ENCODE results near the gene FKBP11. TPM values are rescaled to one million over a fixed set of nuclear protein-coding genes. Genes with fewer than 3 reads are reported as not detected.
"Not testable (repeated sequence)": the region's sequence is repeated elsewhere in the genome, so short reads cannot be mapped to it uniquely, and the experiment has no call there.

The FKBP11 gene
- total RNA-seq, 2 experiments from 2014 or later, result 56.8 to 63.8 TPM

- POLR2A ChIA-PET; intact Hi-C loops (cut with DNase I, micrococcal nuclease): not testable (repeated sequence)
Measured at GRCh38 chr12:48909698-48910097, 15.6 kb downstream of the FKBP11 start.

GRCh38 chr12:48907245-48907644 lies 18.0 kb downstream of the FKBP11 start:
- H3K4me3 Mint-ChIP-seq, result no peak overlapping the region
- peaks cover 5% of the 10 kb centered on the region for H3K4me1 Mint-ChIP-seq
- no peaks in the 10 kb centered on the region for H3K36me3 Mint-ChIP-seq (ENCODE audit: low read depth)
- no peaks in the 10 kb centered on the region for H3K9me3 Mint-ChIP-seq (ENCODE audit: low read depth)
- H3K27me3 Mint-ChIP-seq, result peaks cover 3% of the 10 kb centered on the region
- intact Hi-C loops (cut with DNase I, micrococcal nuclease), result no loop called here
- no peak overlapping the region for H3K27ac Mint-ChIP-seq
- CTCF ChIA-PET, result interaction anchor here (0.6 to 1.3 kb wide), 3 partner anchors 14 to 16 kb away, joined by 3 read pairs; no protein-coding TSS in a partner anchor
- DNase-seq (no peak), ATAC-seq (no peak)
- POLR2A ChIA-PET, result no interaction called here

More at GRCh38 chr12:48909698-48910097, 15.6 kb downstream of the FKBP11 start:
- H3K4me3 Mint-ChIP-seq; H3K27me3 Mint-ChIP-seq; H3K9me3 Mint-ChIP-seq (ENCODE audit: low read depth); H3K27ac Mint-ChIP-seq; H3K4me1 Mint-ChIP-seq; DNase-seq; ATAC-seq; H3K36me3 Mint-ChIP-seq (ENCODE audit: low read depth): not testable (repeated sequence)
- CTCF ChIA-PET, result interaction anchor here (0.8 kb wide), 1 partner anchor 44 kb away, joined by 4 read pairs; no protein-coding TSS in a partner anchor

GRCh38 chr12:48903982-48904411 lies 21.3 kb downstream of the FKBP11 start:
- Mint-ChIP-seq H3K27ac (no peak overlapping the region), H3K4me3 (peak overlapping the region; percentile 63), H3K4me1 (peaks cover 5% of the 10 kb centered on the region), H3K9me3 (ENCODE audit: low read depth) (no peaks in the 10 kb centered on the region), H3K36me3 (ENCODE audit: low read depth) (no peaks in the 10 kb centered on the region), H3K27me3 (peaks cover 3% of the 10 kb centered on the region)
- DNase-seq (peak; percentile 92), ATAC-seq (peak; percentile 94)
- CTCF ChIA-PET, result interaction anchor here (0.6 to 7.3 kb wide), 27 partner anchors 10 to 114 kb away, joined by 3 to 70 read pairs (median 5); partner anchors contain the start of genes DDN, DDX23, FKBP11 and PRKAG1
- POLR2A ChIA-PET, result interaction anchor here (1.0 kb wide), 2 partner anchors 18 to 21 kb away, joined by 4 read pairs; partner anchors contain the start of gene FKBP11
- intact Hi-C loops (cut with DNase I, micrococcal nuclease), result loop anchor here (1.0 to 5.0 kb wide), 5 partner anchors 32 to 152 kb away; partner anchors contain the start of gene WNT1 (in 2 of the 2)

- ChIA-PET POLR2A (interaction anchor here (1.0 kb wide), 2 partner anchors 19 to 21 kb away, joined by 4 read pairs; partner anchors contain the start of gene FKBP11), CTCF (interaction anchor here (0.7 to 7.3 kb wide), 28 partner anchors 10 to 233 kb away, joined by 3 to 70 read pairs (median 5); partner anchors contain the start of genes DDN, DDX23, FKBP11 and RHEBL1)
- Mint-ChIP-seq H3K9me3 (ENCODE audit: low read depth) (no peaks in the 10 kb centered on the region), H3K27me3 (peaks cover 3% of the 10 kb centered on the region), H3K4me1 (peaks cover 5% of the 10 kb centered on the region), H3K36me3 (ENCODE audit: low read depth) (no peaks in the 10 kb centered on the region), H3K4me3 (peak overlapping the region; percentile 59), H3K27ac (no peak overlapping the region)
- no peak for DNase-seq
- ATAC-seq, result no peak
- intact Hi-C loops (cut with DNase I, micrococcal nuclease), result loop anchor here (5.0 kb wide), 2 partner anchors 74 to 151 kb away; partner anchors contain the start of gene WNT1 (in 2 of the 2)
Measured at GRCh38 chr12:48903363-48903981, 21.8 kb downstream of the FKBP11 start.

GRCh38 chr12:48901278-48901677 lies 24.0 kb downstream of the FKBP11 start:
- no peaks in the 10 kb centered on the region for H3K9me3 Mint-ChIP-seq (ENCODE audit: low read depth)
- CTCF ChIA-PET, result interaction anchor here (0.7 to 7.3 kb wide), 12 partner anchors 11 to 87 kb away, joined by 3 to 70 read pairs (median 4); partner anchors contain the start of genes DDX23 and FKBP11
- intact Hi-C loops (cut with DNase I, micrococcal nuclease), result loop anchor here (5.0 kb wide), 2 partner anchors 76 to 149 kb away; partner anchors contain the start of gene WNT1 (in 2 of the 2)
- H3K27me3 Mint-ChIP-seq, result peaks cover 2% of the 10 kb centered on the region
- POLR2A ChIA-PET, result interaction anchor here (0.6 to 1.4 kb wide), 3 partner anchors 48 to 149 kb away, joined by 3 to 5 read pairs (median 3); partner anchors contain the start of gene ARF3
- no peak overlapping the region for H3K4me3 Mint-ChIP-seq
- no peaks in the 10 kb centered on the region for H3K36me3 Mint-ChIP-seq (ENCODE audit: low read depth)
- DNase-seq, result peak; percentile 15
- no peak overlapping the region for H3K27ac Mint-ChIP-seq
- peaks cover 5% of the 10 kb centered on the region for H3K4me1 Mint-ChIP-seq
- peak; percentile 79 for ATAC-seq

- Mint-ChIP-seq H3K36me3 (ENCODE audit: low read depth) (no peaks in the 10 kb centered on the region), H3K4me3 (no peak overlapping the region), H3K9me3 (ENCODE audit: low read depth) (no peaks in the 10 kb centered on the region), H3K4me1 (peaks cover 3% of the 10 kb centered on the region), H3K27me3 (peaks cover 2% of the 10 kb centered on the region), H3K27ac (no peak overlapping the region)
- ATAC-seq (no peak), DNase-seq (no peak)
- intact Hi-C loops (cut with DNase I, micrococcal nuclease), result loop anchor here (5.0 kb wide), 2 partner anchors 78 to 147 kb away; partner anchors contain the start of gene WNT1 (in 2 of the 2)
- CTCF ChIA-PET, result interaction anchor here (0.6 to 7.3 kb wide), 6 partner anchors 9 to 246 kb away, joined by 3 to 70 read pairs (median 16); partner anchors contain the start of genes DDX23 and FKBP11
- POLR2A ChIA-PET, result no interaction called here
Measured at GRCh38 chr12:48899651-48900050, 25.6 kb downstream of the FKBP11 start.

- no peak for ATAC-seq
- Mint-ChIP-seq H3K4me1 (peaks cover 4% of the 10 kb centered on the region), H3K27me3 (peaks cover 14% of the 10 kb centered on the region), H3K9me3 (ENCODE audit: low read depth) (no peaks in the 10 kb centered on the region), H3K36me3 (ENCODE audit: low read depth) (no peaks in the 10 kb centered on the region), H3K27ac (no peak overlapping the region), H3K4me3 (no peak overlapping the region)
- ChIA-PET CTCF (no interaction called here), POLR2A (no interaction called here)
- DNase-seq, result no peak
- intact Hi-C loops (cut with DNase I, micrococcal nuclease), result no loop called here
Measured at GRCh38 chr12:48894271-48894670, 31.0 kb downstream of the FKBP11 start.

GRCh38 chr12:48890657-48891418 lies 34.5 kb downstream of the FKBP11 start:
- intact Hi-C loops (cut with DNase I, micrococcal nuclease), result loop anchor here (1.0 kb wide), 3 partner anchors 25 to 73 kb away; partner anchors contain the start of gene CACNB3 (in 1 of the 2)
- POLR2A ChIA-PET, result no interaction called here
- CTCF ChIA-PET, result interaction anchor here (0.6 to 5.5 kb wide), 35 partner anchors 10 to 1029 kb away, joined by 3 to 152 read pairs (median 4); partner anchors contain the start of genes ARF3, DDX23, RND1 and WNT1

GRCh38 chr12:48889679-48890078 lies 35.6 kb downstream of the FKBP11 start:
- peaks cover 14% of the 10 kb centered on the region for H3K27me3 Mint-ChIP-seq
- DNase-seq (no peak), ATAC-seq (no peak)
- intact Hi-C loops (cut with DNase I, micrococcal nuclease), result loop anchor here (1.0 kb wide), 3 partner anchors 23 to 71 kb away; partner anchors contain the start of gene CACNB3 (in 1 of the 2)
- no peak overlapping the region for H3K27ac Mint-ChIP-seq
- peaks cover 4% of the 10 kb centered on the region for H3K4me1 Mint-ChIP-seq
- CTCF ChIA-PET, result interaction anchor here (0.6 to 5.5 kb wide), 25 partner anchors 9 to 376 kb away, joined by 3 to 152 read pairs (median 5); partner anchors contain the start of genes ARF3 and DDX23
- H3K36me3 Mint-ChIP-seq (ENCODE audit: low read depth), result no peaks in the 10 kb centered on the region
- no peaks in the 10 kb centered on the region for H3K9me3 Mint-ChIP-seq (ENCODE audit: low read depth)
- POLR2A ChIA-PET, result no interaction called here
- H3K4me3 Mint-ChIP-seq, result no peak overlapping the region

More at GRCh38 chr12:48890657-48891418, 34.5 kb downstream of the FKBP11 start:
- Mint-ChIP-seq H3K9me3 (ENCODE audit: low read depth) (no peaks in the 10 kb centered on the region), H3K36me3 (ENCODE audit: low read depth) (no peaks in the 10 kb centered on the region), H3K27me3 (peaks cover 14% of the 10 kb centered on the region), H3K4me3 (peak overlapping the region; percentile 4), H3K4me1 (peaks cover 4% of the 10 kb centered on the region), H3K27ac (no peak overlapping the region)
- ATAC-seq (peak; percentile 99), DNase-seq (peak; percentile 89)

GRCh38 chr12:48883305-48884161 lies 41.8 kb downstream of the FKBP11 start:
- Mint-ChIP-seq H3K4me3 (no peak overlapping the region), H3K9me3 (ENCODE audit: low read depth) (no peaks in the 10 kb centered on the region), H3K27me3 (peaks cover 22% of the 10 kb centered on the region), H3K27ac (no peak overlapping the region), H3K4me1 (peaks cover 7% of the 10 kb centered on the region), H3K36me3 (ENCODE audit: low read depth) (no peaks in the 10 kb centered on the region)
- ChIA-PET CTCF (interaction anchor here (0.7 to 2.3 kb wide), 6 partner anchors 20 to 261 kb away, joined by 3 to 17 read pairs (median 4); partner anchors contain the start of gene DDX23), POLR2A (no interaction called here)
- intact Hi-C loops (cut with DNase I, micrococcal nuclease), result no loop called here
- DNase-seq (no peak), ATAC-seq (no peak)
